ENCODE results near the gene SAPCD2. TPM values are rescaled to one million over a fixed set of nuclear protein-coding genes. Genes with fewer than 3 reads are reported as not detected.

SAPCD2 gene
- total RNA-seq, 1 experiment from 2014 or later = 15.7 TPM

Other genes starting within 250 kb of the SAPCD2 start
- gene AJM1, start 228.1 kb downstream of the SAPCD2 start, total RNA-seq (2022) = 5.6 and 5.7 TPM in 2 replicates
- gene PHPT1, start 221.1 kb downstream of the SAPCD2 start, total RNA-seq (2022) = 173 and 193 TPM in 2 replicates
- 11.8 and 14.1 TPM in 2 replicates for gene MAMDC4, start 218.2 kb downstream of the SAPCD2 start, total RNA-seq (2022)
- 480 and 581 TPM in 2 replicates for gene EDF1, start 204.2 kb downstream of the SAPCD2 start, total RNA-seq (2022)
- gene TRAF2, start 184.0 kb downstream of the SAPCD2 start, total RNA-seq (2022) = 10.7 and 14.1 TPM in 2 replicates
- 88.8 and 100 TPM in 2 replicates for gene FBXW5, start 125.8 kb downstream of the SAPCD2 start, total RNA-seq (2022)
- 1.0 and 1.1 TPM in 2 replicates for gene C8G, start 125.3 kb downstream of the SAPCD2 start, total RNA-seq (2022)
- 0.86 and 1.2 TPM in 2 replicates for gene LCN12, start 118.3 kb downstream of the SAPCD2 start, total RNA-seq (2022)
- 1.1 and 1.8 TPM in 2 replicates for gene PTGDS, start 93.1 kb downstream of the SAPCD2 start, total RNA-seq (2022)
- gene LCNL1, start 87.6 kb downstream of the SAPCD2 start, total RNA-seq (2022) = not detected in 2 replicates
- gene PAXX, start 78.1 kb downstream of the SAPCD2 start, total RNA-seq (2022) = 43.6 and 57.9 TPM in 2 replicates
- 1.2 and 4.2 TPM in 2 replicates for gene CLIC3, start 74.0 kb downstream of the SAPCD2 start, total RNA-seq (2022)
- 20.0 and 21.7 TPM in 2 replicates for gene ABCA2, start 42.3 kb downstream of the SAPCD2 start, total RNA-seq (2022)
- gene FUT7, start 38.5 kb downstream of the SAPCD2 start, total RNA-seq (2022) = 0.12 TPM in 1 of 2 replicates, not detected in the other
- gene NPDC1, start 24.4 kb downstream of the SAPCD2 start, total RNA-seq (2022) = 161 and 171 TPM in 2 replicates
- gene ENTPD2, start 16.5 kb downstream of the SAPCD2 start, total RNA-seq (2022) = 13.4 and 31.5 TPM in 2 replicates
- 1.0 and 3.7 TPM in 2 replicates for gene UAP1L1, start 7.0 kb upstream of the SAPCD2 start, total RNA-seq (2022)
- 46.5 and 49.1 TPM in 2 replicates for gene MAN1B1, start 16.4 kb upstream of the SAPCD2 start, total RNA-seq (2022)
- gene DPP7, start 44.2 kb upstream of the SAPCD2 start, total RNA-seq (2022) = 139 and 157 TPM in 2 replicates
- gene GRIN1, start 68.6 kb upstream of the SAPCD2 start, total RNA-seq (2022) = 0.61 and 1.4 TPM in 2 replicates
- not detected in 2 replicates for gene LRRC26, start 99.5 kb upstream of the SAPCD2 start, total RNA-seq (2022)
- not detected in 2 replicates for gene TMEM210, start 101.5 kb upstream of the SAPCD2 start, total RNA-seq (2022)
- 42.1 and 43.6 TPM in 2 replicates for gene ANAPC2, start 118.0 kb upstream of the SAPCD2 start, total RNA-seq (2022)
- 81.4 and 82.6 TPM in 2 replicates for gene SSNA1, start 118.1 kb upstream of the SAPCD2 start, total RNA-seq (2022)
- 12.6 and 13.4 TPM in 2 replicates for gene TPRN, start 130.2 kb upstream of the SAPCD2 start, total RNA-seq (2022)
- gene TMEM203, start 135.1 kb upstream of the SAPCD2 start, total RNA-seq (2022) = 31.4 and 35.6 TPM in 2 replicates
- 16.6 and 18.0 TPM in 2 replicates for gene NDOR1, start 135.1 kb upstream of the SAPCD2 start, total RNA-seq (2022)
- gene RNF208, start 151.7 kb upstream of the SAPCD2 start, total RNA-seq (2022) = 2.5 and 3.1 TPM in 2 replicates
- gene CYSRT1, start 154.6 kb upstream of the SAPCD2 start, total RNA-seq (2022) = 1.4 and 1.8 TPM in 2 replicates
- 0.16 and 0.44 TPM in 2 replicates for gene RNF224, start 156.9 kb upstream of the SAPCD2 start, total RNA-seq (2022)
- gene SLC34A3, start 160.3 kb upstream of the SAPCD2 start, total RNA-seq (2022) = not detected in 2 replicates
- gene TUBB4B, start 170.7 kb upstream of the SAPCD2 start, total RNA-seq (2022) = 171 and 180 TPM in 2 replicates
- gene STPG3, start 180.7 kb upstream of the SAPCD2 start, total RNA-seq (2022) = not detected in 2 replicates
- 38.0 and 40.5 TPM in 2 replicates for gene NELFB, start 184.8 kb upstream of the SAPCD2 start, total RNA-seq (2022)
- 20.6 and 21.9 TPM in 2 replicates for gene TOR4A, start 207.2 kb upstream of the SAPCD2 start, total RNA-seq (2022)
- gene NRARP, start 231.7 kb upstream of the SAPCD2 start, total RNA-seq (2022) = 1.4 and 2.2 TPM in 2 replicates

Data from MCF 10A (cell line).